GM12864 (cell line): Measurements from ENCODE around the gene SOHLH1.

Experiments
- DNase-seq: peaks from one replicate; pipeline ENCODE4 v3.0.0-alpha.2; 2011; ENCODE audit warnings: low read depth
- H3K4me3 ChIP-seq: 2 replicates; pipeline ENCODE4 v1.5.1; 2011; ENCODE audit warnings: mild to moderate bottlenecking, low read depth, low read length, control low read depth
- TF ChIP-seq, protein P1 (sequence below): IDR thresholded peaks from 2 replicates; pipeline ENCODE4 v1.5.1; 2011; ENCODE audit warnings: low read depth, mild to moderate bottlenecking, moderate library complexity, low read length, control low read depth, inconsistent platforms; ENCODE audit errors: missing control alignments

Gene SOHLH1

DNA sequence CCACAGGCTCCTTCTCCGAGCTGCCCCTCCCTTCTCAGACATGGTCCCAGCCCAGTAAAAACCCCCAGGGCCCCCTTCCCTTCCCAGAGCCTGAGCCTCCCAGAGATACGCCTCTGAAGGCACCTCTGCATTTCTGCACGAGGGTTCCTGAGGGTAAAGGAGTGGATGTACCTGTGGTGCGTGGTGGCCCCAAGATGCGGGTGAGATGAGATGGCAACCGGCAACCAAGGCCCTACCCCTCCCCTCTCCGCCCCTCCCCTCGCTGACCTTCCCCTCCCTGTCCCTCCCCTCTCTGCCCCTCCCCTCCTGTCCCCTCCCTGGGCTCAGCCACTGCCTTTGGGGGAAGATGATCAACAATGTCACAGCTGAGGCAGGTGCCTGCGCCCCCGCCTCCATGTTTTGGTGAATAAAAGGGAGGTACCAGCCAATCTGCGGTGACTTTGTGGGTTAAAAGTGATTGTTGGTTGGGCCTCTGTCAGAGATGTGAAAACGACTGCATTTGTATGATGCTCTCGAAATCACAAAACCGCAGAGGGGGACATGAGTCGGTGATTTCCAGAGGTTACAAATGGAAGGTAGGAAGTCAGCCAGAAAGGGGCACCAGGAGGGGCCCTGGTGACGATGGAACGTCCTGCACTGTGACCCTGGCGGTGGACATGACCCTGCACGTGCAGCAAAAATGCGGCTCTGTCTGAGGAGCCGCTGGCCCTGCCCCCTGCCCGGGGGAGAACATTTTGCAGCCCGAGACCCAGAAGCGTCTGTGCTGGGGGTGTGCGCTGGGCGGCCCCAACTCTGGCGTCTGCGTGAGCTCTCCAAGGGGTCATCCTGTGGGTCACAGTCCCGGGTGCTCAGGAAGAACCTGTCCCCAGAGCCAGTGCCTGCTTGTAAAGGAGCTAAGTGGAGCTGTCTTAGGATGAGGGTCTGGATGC, 32.5 kb downstream of the SOHLH1 start:
- H3K4me3 ChIP-seq = no peak overlapping the region
- TF ChIP-seq, protein P1, sequence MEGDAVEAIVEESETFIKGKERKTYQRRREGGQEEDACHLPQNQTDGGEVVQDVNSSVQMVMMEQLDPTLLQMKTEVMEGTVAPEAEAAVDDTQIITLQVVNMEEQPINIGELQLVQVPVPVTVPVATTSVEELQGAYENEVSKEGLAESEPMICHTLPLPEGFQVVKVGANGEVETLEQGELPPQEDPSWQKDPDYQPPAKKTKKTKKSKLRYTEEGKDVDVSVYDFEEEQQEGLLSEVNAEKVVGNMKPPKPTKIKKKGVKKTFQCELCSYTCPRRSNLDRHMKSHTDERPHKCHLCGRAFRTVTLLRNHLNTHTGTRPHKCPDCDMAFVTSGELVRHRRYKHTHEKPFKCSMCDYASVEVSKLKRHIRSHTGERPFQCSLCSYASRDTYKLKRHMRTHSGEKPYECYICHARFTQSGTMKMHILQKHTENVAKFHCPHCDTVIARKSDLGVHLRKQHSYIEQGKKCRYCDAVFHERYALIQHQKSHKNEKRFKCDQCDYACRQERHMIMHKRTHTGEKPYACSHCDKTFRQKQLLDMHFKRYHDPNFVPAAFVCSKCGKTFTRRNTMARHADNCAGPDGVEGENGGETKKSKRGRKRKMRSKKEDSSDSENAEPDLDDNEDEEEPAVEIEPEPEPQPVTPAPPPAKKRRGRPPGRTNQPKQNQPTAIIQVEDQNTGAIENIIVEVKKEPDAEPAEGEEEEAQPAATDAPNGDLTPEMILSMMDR = no peak
- no peak for DNase-seq

DNA sequence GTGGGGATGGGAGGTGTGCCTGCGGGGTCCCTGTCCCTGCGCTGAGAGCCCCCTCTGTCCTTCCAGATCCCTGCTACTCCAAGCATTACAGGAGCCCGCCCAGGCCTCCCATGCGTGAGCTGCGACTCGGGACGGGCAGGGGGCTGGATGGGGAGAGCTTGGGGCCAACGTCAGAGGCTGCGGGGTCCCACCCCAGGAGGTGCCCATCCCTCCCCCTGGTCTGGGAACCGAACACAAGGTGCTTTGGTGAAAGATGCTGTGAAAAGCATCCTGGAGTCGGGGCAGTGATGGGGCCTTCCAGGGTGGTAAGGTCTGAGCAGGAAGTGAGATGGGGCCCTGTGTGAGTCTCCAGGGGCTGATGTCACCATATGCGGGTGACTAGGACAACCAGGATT, 33.5 kb downstream of the SOHLH1 start:
- no peak overlapping the region for H3K4me3 ChIP-seq
- TF ChIP-seq, protein P1 = no peak
- no peak for DNase-seq

GRCh38 chr9:135664801-135665794, 34.2 kb downstream of the SOHLH1 start:
- TF ChIP-seq, protein P1 = no peak
- no peak for DNase-seq

GRCh38 chr9:135664266-135664665, 35.0 kb downstream of the SOHLH1 start:
- H3K4me3 ChIP-seq = no peak overlapping the region
- no peak for DNase-seq
- TF ChIP-seq, protein P1 = no peak

More at GRCh38 chr9:135664801-135665794, 34.2 kb downstream of the SOHLH1 start:
- H3K4me3 ChIP-seq = no peak overlapping the region

GRCh38 chr9:135663857-135664256, 35.4 kb downstream of the SOHLH1 start:
- DNase-seq = no peak
- TF ChIP-seq, protein P1 = no peak

DNA sequence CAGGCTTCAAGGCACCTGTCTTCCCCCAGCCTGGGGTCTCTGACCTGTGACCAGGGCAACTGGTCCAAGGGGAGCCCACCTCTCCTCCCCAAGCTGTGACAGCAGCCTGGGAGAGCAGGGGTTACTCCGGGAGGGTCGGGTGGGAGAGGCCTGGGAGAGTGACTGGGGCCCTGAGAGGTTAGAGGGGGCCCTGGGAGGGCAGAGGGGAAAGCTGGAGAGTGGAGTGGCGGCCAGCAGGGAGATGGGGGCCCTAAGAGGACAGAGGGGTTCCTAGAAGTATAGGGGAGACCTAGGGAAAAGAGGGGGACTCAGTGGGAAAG, 35.9 kb downstream of the SOHLH1 start:
- TF ChIP-seq, protein P1 = no peak
- H3K4me3 ChIP-seq = no peak overlapping the region
- no peak for DNase-seq

More at GRCh38 chr9:135663857-135664256, 35.4 kb downstream of the SOHLH1 start:
- H3K4me3 ChIP-seq = no peak overlapping the region
